GM18867 (cell line): ENCODE data around the gene ACBD3.

ENCODE experiments used
- ATAC-seq: cut with Tn5 transposase; IDR thresholded peaks from one replicate; pipeline ENCODE4 v1.9.1; 2021; ENCODE audit warnings: mild to moderate bottlenecking, moderate library complexity; ENCODE audit not compliant: unreplicated experiment

The ACBD3 gene

GRCh38 chr1:226116673-226117072 lies 69.9 kb downstream of the ACBD3 start:
- no peak for ATAC-seq

DNA sequence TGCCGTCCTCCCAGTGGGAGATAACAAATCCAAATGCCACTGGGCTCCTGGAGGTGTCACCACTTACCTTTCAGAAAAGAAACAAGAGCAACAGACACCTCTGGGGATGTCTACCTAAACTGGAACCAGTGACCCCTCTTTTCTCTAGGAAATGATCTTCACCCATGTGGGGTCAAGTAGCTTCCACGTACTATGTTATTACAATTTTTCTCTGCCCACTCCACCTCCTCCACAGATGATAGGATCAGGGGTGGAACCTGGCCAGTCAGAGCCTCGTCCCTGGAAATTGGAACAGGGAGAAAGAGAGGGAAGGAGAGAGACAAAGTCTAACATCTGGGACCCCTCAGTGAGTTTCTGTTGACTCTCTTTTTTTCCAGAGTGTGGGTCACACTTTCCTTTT lies 73.9 kb downstream of the ACBD3 start:
- ATAC-seq, result no peak

GRCh38 chr1:226111883-226112261 lies 74.7 kb downstream of the ACBD3 start:
- no peak for ATAC-seq

GRCh38 chr1:226111098-226111882 lies 75.3 kb downstream of the ACBD3 start:
- no peak for ATAC-seq

GRCh38 chr1:226110249-226111097 lies 76.1 kb downstream of the ACBD3 start:
- peak; percentile 82 for ATAC-seq

DNA sequence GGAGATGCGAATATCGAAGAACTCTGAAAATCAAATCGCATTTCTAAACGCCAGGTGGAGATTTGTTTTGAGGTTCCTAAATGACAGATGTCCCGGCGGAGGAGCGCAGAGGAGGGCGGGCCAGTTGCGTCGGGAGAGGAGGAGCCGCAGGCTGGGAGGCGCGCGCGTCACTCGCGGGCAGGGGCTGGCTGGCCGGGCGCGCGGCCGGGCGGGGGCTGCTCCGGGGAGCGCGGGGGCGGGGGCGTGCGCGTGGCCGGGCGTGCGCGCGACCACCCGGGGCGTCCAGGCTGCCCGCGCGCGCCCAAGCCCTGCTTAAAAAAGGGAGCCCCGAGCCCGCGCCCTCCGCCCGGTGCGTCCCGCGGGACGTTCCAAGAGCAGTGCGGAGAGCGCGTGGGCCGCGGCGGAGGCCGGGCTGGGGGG lies 76.7 kb downstream of the ACBD3 start:
- ATAC-seq, result peak; percentile 70

- ATAC-seq, result no peak
These were observed 77.4 kb downstream of the ACBD3 start for GRCh38 chr1:226108935-226109828.

GRCh38 chr1:226107471-226108460 lies 78.8 kb downstream of the ACBD3 start:
- ATAC-seq, result no peak

DNA sequence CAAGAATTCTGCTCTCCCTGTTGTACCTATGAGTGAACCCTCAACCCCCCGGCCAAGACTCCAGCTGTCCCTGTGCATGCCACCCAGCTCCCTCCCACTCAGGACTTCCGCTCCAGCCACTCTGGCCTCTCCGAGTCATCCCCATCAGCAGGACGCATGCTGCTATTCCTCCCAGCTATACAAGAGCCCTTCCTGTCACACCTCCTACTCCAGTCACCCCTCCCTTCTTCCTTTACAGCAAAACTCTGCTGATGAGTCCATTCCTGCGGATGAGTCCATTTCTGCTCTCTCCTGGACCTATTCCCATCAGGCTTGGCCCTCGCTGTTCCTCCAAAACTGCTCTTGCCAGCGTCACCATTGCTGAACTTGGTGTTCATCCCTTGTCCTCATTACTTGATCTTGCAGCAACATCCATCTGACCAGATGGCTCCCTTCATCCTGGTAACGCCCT lies 81.8 kb downstream of the ACBD3 start:
- ATAC-seq, result no peak

DNA sequence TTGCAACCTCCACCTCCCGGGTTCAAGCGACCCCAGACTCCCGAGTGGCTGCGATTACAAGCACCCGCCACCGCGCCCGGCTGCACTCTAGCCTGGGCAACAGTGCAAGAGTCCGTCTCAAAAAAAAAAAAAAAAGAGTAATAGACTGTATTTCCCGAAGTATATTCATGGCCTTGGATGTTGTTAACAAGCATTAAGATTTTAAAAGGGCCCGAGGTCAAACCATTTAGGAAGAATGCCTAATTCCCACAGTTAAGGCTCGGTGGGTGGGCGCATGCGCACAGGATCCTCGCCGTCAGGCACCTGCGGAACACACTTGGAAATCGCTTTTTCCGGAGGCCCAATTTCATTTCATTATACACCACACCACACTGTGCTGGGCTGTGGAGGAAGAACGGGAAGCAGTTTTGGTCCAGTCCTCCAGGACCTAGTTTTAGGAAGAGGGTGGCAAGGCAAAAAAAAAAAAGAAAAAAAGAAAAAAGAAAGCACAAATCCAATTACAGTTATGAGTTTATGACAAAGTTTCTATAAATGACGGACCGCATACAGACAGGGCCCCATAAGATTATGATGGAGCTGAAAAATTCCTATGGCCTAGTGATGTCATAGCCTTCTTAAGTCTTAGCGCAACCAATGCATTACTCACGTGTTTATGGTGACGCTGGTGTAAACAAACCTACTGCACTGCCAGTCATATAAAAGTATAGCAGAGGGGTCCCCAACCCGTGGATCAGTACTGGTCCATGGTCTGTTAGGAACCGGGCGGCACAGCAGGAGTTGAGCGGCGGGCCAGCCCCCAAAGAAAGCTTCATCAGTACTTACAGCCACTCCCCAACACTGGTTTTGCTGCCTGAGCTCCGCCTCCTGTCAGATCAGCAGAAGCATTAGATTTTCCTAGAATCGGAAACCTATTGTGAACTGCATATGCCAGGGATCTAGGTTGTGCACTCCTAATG lies 85.8 kb downstream of the ACBD3 start:
- ATAC-seq, result peak; percentile 49

DNA sequence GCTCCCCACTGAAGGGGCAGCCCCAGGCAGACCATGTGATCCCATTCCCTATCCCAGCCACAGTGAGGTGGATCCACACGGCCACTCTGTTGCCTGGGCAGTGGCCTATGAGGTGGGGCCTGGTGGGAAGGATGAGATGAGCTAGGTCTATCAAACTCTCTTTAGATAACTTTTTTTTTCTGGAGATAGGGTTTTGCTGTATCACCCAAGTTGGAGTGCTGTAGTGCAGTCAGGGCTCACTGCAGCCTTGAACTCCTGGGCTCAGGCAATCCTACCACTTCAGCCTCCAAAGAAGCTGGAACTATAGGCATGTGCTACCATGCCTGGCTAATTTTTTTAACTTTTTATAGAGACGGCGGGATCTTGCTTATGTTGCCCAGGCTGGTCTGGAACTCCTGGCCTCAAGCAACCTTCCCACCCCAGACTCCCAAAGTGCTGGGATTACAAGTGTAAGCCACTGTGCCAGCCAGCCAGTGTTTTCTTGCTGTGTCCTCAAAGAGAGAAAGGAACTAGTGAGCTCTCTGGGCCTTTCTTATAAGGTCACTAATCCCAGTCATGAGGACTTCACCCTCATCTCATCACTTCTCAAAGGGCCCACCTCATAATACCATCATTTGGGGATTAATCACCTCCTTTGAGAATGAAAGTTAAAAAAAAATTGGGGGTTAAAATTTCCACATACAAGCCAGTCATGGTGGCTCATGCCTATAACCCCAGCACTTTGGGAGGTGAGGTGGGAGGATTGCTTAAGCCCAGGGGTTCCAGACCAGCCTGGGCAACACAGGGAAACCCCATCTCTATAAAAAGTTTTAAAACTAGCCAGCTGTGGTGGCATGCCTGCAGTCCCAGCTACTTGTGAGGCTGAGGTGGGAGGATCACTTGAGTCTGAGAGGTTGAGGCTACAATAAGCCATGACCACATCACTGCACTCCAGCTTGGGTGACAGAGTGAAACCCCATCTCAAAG lies 87.4 kb downstream of the ACBD3 start:
- no peak for ATAC-seq

DNA sequence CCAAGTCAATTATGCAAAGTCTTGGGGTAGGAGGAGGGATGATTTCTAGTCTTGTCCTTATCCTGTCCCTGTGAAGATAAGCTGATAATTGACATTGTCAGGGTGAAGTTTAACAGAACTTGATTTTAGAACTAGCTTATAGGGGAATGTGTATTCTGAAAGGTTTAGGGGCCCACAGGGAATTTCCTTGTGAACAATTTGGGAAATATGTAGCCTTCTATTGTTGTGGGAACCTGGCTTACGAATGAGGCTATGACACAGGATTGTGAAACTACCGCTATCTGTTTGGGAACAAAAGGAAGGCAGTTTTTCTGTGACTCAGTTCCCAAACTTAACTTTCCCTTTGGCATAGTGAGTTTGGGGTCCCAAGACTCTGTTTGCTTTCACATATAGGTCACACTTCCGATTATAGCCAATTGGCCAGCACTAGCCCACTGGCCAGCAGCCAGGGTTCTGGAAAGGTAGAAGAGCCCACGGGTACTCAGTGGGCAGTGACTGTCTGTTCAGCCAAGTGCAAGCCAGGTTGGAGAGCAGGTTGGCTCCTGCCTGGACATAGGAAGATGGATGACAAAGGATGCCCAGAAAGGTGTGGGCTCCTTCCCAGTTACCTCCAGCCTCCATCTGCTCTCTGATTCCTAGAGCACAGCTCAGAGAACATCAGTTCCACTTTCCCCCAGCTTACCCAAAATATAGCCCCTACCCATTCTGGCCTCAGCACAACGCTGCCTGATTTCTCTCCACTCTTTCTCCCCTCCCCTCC lies 88.5 kb downstream of the ACBD3 start:
- no peak for ATAC-seq

- ATAC-seq, result no peak
These were observed 91.3 kb downstream of the ACBD3 start for GRCh38 chr1:226095286-226095685.
